GM21423 (cell line): ENCODE data around the gene HMGB4.

Experiments
- ATAC-seq: cut with Tn5 transposase; IDR thresholded peaks from one replicate; pipeline ENCODE4 v1.9.1; 2021; ENCODE audit warnings: mild to moderate bottlenecking, moderate library complexity; ENCODE audit not compliant: unreplicated experiment

HMGB4 gene, protein sequence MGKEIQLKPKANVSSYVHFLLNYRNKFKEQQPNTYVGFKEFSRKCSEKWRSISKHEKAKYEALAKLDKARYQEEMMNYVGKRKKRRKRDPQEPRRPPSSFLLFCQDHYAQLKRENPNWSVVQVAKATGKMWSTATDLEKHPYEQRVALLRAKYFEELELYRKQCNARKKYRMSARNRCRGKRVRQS

DNA sequence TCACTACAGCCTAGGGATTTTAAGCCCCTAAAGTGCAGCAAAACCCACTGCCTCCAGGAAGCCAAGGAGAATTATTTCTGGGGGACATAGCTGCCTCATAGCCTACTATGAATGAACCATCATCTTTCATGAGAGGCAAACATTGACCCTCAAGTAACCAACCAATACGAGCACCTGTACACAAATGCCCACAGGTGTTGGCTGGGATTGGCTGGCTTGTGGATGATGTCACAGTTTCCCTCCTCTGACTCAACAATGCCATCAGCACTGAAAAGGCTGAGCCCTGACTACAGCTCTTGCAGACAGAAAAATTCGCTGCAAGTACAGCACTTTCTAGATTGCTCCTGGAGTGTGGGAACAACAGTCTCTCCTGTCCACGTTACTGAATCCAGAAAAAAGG lies at the start of gene HMGB4:
Gene HMGB4 (plus strand): TSS at position 301 of the 400 bp plus-strand sequence. CDS start 113 bp downstream, outside the sequence.
- no peak for ATAC-seq

DNA sequence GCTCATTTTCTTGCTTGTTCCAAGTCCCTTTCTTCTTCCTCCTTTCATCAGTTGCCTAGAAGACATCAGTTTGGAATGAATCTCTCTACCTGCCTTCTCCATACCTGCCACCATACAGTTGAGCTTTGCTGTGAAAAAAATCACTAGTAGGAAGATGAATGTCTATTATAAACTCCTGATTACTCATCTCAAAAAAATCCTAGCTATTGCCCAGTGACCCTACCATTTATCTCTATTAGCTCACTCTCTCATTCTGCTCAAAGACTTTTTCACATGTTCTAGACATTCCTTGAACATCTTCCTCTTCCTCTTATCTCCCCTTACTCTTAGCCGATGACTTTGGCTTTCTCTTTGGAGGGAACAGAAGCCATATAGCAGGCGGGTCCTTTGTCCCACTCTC lies 49.7 kb upstream of the HMGB4 start:
- ATAC-seq: no peak

DNA sequence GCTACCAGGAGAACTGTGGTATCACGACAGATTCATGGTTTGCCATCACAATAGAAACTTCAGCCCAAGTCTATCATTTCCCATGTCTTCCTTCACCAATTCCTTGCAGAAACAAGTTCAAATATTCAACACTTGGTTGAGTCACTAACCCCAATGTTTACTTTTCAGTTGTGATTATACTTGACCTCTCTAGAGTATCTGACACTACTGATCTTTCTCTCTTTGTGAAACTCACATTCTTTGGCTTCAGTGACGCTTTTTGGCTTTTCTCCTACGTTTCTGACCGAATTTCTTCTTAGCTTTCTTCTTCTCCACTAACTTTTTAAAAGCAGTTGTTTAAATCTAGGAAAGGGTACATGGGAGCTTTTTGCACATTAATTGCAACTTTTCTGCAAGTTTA lies 48.8 kb upstream of the HMGB4 start:
- ATAC-seq: no peak

DNA sequence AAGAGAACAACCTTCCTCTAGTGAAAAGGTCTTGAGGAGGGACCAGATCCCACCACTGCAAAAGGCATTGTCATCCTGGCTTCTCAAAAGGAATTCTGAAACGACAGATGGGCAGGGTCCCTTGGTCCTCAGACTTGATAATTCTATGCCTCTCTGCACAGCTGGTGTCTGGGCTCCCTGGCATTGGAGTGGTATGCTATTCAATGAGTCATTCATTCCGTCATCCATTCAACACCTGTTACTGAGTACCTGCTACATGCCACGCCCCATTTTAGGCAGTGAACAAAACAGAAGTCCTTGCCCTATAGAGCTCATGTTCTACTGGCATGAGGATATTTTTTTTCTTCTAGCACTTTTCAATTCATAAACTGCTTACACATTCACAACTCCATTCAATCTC lies 45.8 kb upstream of the HMGB4 start:
- no peak for ATAC-seq

DNA sequence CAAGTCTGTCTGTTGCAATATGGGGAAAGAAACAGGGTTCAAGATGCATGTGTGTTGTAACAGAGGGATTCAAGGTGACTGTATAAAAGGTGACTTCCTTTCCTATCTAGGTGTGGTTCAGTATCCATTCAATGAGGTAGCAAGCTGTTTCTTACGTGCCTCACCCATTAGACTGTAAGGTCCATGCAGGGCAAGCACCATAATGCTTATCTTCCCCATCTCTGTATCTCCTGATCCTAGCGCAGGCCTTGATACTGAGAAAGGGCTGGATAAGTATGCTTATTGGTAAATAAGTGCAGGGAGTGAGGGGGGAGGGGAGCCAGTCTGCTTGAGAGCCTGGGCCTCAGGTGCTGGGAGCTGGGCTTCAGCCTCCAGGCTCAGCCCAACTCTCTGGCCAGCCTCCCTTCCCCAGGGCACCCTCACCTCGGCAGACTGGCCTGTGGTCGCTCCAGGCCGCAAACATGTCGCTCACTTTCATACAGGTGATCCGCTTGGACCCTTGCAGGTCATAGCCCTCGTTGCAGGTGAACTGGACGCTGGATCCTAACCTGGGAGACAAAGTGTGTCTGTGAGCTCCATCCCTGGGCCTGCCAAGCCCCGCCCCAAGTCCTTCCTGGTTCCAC lies 44.5 kb upstream of the HMGB4 start:
- ATAC-seq: no peak

DNA sequence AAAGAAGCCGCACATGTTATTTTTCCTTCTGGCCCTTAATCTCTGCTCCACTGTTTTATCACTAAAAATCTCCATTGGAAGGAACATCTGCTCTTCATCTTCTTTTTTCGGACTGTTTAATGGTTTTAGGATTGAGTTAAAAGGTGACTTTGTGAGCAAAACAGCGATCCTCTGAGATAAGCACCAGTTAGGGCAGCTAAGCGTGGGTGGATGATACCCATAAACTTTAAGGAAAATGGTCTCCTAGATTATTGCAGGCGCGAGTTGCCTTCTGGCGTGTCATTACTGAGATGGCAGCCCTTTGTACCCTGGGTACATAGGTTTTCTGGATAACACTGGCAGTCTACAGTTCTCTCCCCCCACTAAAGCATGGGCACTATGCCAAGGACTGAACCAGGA lies 44.0 kb upstream of the HMGB4 start:
- no peak for ATAC-seq

DNA sequence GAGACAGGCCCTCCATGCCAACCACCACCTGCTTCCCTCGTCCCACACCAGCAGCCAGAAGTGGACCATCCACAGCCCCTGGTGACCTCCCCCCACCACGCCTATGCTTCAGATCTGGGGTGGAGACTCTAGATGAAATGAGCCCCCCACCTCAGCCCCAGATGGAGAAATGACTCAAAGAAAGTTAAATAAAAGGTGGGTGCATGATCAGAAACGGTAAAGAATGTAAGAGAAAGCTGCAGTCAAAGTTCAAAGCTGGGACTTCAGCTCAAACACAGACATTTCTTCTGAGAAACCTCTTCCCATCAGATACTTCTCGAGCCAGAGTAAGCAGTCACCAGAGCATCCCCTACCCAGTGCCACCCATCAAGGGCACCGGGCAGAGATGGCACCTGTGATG lies 43.1 kb upstream of the HMGB4 start:
- ATAC-seq: no peak

DNA sequence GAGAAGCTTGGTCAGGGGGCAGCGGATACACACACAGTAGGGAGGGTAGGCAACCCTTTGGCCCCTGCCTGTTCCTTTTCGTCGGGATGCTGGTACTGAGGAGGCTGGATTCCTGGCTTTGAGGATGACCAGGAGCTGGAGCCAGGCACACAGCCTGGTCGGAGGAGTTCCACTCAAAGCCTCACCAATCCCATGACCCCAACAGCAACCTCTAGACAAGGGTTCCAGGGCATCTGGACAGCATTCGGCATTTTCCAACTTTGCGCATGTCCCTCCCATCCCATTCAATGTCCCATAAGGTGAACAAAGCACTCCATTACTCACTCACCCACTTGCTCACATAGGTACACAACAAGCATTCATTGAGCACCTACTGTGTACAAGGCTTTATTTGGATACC lies 42.6 kb upstream of the HMGB4 start:
- ATAC-seq: no peak

DNA sequence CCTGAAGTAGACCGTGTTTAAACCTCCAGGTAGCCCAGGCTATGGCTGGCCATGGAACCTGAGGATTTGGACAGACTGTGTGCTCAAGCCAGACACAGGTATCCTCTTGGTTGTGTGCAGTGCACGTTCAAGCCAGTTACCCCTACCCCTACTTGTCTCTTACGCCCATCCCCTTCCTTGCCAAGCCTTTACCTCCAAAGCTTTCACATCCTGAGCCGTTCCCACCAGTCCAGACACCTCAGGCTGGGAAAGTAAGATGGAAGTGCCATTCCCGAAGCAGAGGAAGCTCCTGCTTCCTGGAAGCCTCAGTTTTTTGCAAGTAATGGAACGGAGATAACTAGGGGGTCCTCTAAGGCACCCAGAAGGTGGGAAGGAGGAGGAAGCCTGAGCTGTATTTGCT lies 41.5 kb upstream of the HMGB4 start:
- no peak for ATAC-seq

DNA sequence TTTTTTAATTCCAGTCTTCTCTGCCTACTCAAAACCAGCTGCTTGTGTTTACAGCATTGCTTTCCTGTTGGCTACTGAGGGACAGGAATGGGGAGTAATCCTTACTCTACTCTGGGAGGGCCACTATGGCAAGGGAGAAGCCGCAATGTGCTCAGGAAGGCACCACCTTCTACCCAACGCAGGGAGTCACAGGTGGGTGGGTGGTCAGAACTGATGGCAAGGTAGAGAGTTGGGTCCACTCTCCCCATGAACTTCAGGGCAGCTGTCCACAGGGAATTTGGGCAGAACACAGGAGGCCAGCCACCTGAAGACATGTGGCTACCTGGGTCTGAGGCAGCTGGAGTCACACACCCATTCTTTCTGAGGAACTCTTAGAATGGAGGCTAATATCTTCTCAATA lies 40.5 kb upstream of the HMGB4 start:
- ATAC-seq: no peak

DNA sequence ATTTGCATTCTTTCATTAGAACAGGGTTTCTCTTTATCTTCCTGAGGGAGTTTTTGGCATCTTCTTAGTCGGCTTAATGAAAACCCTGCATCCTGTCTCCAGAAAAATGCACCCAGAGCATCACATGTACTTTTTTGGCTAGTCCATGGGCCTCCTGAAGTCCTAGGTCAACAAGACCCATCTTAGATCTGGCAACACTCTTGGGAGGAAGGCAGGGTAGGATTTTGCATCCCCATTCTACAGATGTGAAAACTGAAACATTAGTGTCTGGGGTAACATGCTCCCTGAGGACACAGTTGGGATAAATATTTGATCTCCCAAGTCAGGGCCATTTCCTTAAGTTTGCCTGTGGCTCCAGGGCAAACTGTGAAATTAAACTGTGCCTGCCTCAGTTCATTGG lies 40.0 kb upstream of the HMGB4 start:
- ATAC-seq: no peak

DNA sequence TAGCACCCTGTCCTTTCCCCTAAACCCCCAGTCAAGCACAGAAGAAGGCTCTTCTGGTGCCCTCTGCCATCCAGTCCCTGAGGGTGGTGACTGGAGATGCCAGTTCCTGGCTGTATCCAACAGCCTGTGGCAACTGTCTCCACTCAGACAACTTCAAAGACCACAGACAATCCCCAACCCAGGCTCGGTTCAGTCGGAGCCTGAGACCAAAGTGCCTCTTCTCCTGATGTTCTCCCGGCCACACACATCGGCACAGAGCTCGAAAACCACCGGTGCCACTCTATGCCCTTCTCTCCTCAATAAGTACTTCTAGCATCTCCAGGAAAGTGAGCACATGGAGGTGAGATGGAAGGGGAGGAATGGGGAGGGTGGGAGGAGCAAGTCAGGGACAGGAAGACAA lies 39.6 kb upstream of the HMGB4 start:
- ATAC-seq: no peak

DNA sequence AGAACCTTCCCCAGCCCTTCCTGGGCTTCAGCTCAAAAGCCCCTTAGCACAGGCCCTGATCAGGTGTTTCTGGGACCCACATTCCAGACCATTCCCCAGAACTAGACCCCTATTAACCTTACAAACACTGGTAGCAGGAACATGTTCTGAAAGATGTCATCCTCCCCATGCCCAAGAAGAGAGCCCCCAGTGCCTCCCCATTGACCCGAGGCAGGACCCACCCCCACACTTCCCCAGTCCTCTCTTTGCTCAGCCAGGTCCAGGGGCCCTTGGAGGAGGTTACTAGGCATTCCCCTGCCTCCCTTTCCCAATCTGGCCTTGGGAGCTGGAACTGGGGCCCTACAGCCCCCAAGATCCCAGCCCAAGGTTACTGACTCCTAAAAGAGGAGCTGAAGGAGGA lies 38.9 kb upstream of the HMGB4 start:
- ATAC-seq: no peak

DNA sequence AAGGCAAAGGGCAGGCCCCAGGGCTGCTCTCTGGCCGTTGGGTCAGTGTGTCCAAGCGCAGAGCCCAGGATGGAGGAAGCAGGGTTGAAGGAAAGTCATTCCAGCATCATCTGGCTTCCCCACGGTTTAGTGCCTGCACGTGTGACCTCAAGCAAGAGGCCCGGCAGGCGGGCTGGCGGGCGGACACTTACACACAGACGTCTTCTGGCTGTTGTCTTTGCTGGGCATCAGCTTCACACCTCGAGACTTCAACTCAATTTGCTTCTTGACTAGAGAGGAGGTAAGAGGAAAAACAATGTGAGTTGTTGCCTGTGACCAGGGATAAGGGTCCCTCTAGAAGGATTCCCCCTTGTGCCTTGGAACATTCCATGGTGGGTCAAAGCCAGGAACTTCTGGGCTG lies 38.4 kb upstream of the HMGB4 start:
- no peak for ATAC-seq

DNA sequence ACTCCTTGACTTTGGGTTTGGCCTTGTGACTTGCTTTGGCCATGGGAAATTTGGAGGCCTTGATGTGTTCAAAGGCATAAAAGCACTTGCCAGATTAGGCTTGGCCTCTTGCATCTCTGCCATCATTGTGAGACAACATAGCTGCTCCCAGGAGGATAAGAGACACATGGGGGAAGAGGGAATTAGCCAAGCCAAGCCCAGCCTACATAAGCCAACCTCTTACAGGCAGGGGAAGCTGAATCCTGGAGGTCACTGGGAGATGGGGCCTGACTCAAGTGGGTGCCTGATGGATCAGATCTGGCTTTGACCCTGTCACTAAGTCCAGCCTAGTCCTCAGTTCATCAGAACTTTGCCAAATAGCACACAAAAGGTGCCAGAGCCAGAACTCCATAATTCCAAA lies 37.6 kb upstream of the HMGB4 start:
- ATAC-seq: no peak

DNA sequence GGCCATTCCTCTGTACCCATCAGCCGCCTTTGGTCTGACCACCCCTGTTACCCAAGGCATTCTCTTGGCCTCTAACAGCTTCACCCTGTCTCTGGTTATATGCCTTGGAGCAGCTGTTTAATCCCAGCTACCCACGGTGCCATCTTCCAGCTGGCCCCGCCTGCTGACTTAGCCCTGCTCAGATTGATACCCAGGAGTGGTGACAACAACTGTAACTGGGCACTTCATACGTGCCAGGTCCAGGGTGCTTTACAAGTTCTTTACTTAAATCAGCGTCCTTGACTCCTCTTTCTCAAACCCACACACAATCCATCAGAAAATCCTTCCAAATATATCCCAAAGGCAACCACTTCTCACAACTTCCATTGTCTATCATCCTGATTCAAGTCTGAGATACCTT lies 37.2 kb upstream of the HMGB4 start:
- ATAC-seq: no peak

DNA sequence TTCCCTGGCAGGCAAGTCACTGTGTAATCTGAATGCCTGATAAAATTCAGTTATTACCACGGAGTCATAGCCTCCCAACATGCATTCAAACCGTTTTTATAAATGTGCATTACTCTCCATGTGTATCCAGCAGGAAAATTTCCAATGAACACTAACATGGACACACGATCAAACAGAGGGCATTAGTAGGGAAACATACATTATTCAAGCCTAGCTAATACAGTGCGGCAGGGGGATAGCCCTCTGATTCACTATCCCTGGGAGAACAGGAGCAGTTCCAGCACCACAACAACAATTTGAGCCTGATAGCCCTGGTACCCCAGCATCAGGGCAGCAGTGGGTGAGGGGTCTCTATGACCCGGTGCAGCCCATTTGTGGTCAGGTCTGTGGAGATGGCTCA lies 35.8 kb upstream of the HMGB4 start:
- ATAC-seq: no peak

DNA sequence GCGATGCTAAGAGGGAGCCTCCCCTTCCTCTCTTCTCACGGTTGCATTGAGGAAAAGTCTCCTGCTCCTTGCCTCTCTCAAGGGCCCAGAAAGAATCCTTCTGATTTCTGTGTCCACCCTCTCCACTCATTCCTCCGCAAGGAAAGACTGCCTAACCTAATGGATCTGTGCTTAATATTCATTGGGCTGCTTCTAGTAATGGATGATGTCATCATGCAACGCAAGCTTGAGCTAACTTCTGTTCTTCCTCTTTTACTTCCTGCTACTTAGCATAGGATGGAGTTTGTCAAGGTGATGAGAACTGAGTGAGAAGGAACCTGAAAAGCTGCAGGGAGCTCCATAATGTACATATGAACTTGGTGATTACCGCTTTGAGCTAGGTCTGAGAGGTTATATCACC lies 35.2 kb upstream of the HMGB4 start:
- no peak for ATAC-seq

DNA sequence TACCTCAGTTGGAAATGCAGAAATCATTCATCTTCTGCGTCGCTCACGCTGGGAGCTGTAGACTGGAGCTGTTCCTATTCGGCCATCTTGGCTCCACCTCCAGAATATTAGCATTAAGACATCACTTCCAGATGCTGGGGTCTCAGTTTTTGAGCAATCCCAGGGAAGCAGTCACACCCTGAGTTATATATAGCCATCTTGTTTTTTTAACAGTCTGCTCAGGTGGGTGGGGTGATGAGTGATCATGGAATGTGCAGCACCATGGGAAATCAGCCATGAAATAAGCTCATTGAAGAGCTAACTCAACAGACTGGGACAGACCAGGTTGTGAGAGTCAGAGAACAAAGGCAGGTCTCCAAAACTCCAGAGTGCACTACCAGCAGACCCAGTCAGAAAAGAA lies 27.0 kb upstream of the HMGB4 start:
- no peak for ATAC-seq

DNA sequence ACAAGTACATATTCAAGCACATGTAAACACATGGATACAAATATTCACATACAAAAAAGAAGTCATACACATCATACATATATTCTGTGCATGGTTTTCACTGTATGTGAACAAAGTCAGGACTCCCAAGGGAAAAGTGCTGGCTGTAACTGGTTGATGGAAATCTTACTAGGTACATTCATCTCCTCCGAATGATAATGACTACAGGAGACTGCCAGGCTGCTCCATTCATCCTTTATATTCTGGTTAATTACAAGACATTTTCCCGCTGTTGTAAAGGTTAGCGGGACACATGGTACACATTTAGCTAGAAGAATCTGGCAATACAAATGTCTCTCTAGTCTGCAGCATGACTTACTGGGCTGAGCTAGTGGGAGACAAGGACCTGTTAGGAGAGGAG lies 26.2 kb upstream of the HMGB4 start:
- ATAC-seq: no peak

DNA sequence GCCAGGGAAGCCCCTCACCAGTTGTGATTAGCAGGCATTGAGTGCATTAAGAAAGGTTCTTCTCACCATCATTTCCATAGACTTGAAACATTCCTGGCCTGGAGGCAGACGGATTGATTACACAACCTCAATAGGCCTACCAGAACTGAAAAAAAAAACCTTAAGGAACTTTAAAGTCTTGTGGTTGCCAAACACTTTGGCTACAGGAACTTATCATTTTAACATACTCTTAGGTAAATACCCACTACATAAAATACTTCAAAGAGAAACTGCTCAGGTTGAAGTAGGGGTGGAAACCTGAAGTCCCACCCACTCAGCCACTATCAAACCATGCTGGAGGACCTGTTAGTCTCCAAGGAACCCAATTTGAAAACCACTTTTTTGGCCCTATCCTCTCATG lies 22.4 kb upstream of the HMGB4 start:
- no peak for ATAC-seq

DNA sequence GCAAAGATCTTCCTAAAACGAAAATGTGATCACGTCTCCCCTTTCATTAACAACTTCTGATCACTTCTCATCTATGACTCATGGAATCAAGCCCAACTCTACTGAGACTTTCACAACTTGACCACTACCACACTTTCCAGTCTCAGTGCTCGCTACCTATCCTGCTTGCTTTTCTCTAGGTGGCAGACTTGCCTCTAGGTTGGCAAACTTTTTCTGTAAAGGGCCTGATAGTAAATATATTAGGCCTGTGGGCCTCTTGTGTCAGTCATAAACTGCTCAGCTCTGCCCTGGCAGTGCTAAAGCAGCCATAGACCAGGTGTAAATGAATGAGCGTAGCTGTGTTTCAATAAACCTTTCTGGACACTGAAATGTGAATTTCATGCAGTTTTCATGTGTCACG lies 21.5 kb upstream of the HMGB4 start:
- ATAC-seq: no peak

DNA sequence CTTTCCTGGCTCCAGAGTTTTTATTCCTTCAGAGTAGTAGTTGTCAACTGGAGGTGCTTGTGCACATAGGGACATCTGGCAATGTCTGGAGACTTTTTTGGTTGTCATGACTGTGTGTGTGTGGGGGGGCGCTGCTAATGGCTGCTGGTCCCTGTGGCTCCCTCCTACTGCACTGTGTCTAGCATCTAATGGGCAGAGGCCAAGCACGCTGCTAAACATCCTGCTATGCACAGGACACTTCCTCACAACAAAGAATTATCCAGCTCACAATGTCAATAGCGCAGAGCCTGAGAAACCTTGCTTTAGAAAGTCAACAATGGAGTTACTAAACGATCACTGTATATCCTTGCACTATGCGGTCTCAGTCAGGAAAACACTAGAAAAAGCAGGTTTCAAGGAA lies 19.7 kb upstream of the HMGB4 start:
- no peak for ATAC-seq
